ENCODE results near the gene ORAI3. TPM values are rescaled to one million over a fixed set of nuclear protein-coding genes. Genes with fewer than 3 reads are reported as not detected.
A peak's percentile ranks its signal among the peaks of the same experiment; 100 is the strongest.

Gene ORAI3
- polyA plus RNA-seq, 1 of the 3 experiments (the other 2 are of a cell fraction) = 29.0 TPM

GRCh38 chr16:30950516-30951065, 1.7 kb downstream of the ORAI3 start:
- Histone ChIP-seq H3K36me3 (replicated peaks in 1 of 2; ENCODE audit: control insufficient read depth in 1 of 2, insufficient read depth in 2 of 2, low read length in 1 of 2) (peaks cover 0 to 7% of the 10 kb centered on the region in 2 experiments), H3K9ac (no peak overlapping the region), H4K20me1 (ENCODE audit: insufficient read depth) (no peaks in the 10 kb centered on the region), H3K9me3 (no peaks in the 10 kb centered on the region), H3K4me3 (ENCODE audit: low read depth in 2 of 2, low read length in 1 of 2) (peak overlapping the region; percentile 80 to 93), H3K4me2 (peak overlapping the region; percentile 97), H3K79me2 (ENCODE audit: insufficient read depth) (peaks cover 12% of the 10 kb centered on the region), H3K27ac (ENCODE audit: low read depth in 2 of 2, low read length in 1 of 2) (peak overlapping the region in 1 of 2 experiments; percentile 91; a peak in 3 of 4 replicates), H3K27me3 (ENCODE audit: insufficient read depth) (no peaks in the 10 kb centered on the region), H3F3A (replicated peaks; ENCODE audit: insufficient read depth) (peaks cover 55% of the 10 kb centered on the region), H3K9me2 (no peaks in the 10 kb centered on the region), H3K4me1 (ENCODE audit: control insufficient read depth in 1 of 2, insufficient read depth in 2 of 2, low read depth in 1 of 2, low read length in 1 of 2) (peaks cover 0 to 29% of the 10 kb centered on the region in 2 experiments; a peak in 1 of 4 replicates), H2AFZ (ENCODE audit: low read depth) (no peak overlapping the region)
- DNase-seq = no peak
- POLR2A ChIA-PET = interaction anchor here (0.6 to 1.0 kb wide), 2 partner anchors 123 to 145 kb away, joined by 3 read pairs; partner anchors contain the start of gene ZNF668
- TF ChIP-seq EZH2phosphoT487 (IDR thresholded peaks at IDR 0.05; ENCODE audit: borderline replicate concordance, low read depth) (no peak), FOXJ3 (CRISPR knock-in tag; IDR thresholded peaks at IDR 0.05) (no peak), YY1 (IDR thresholded peaks at IDR 0.05; ENCODE audit: low read depth) (no peak), CTCF (IDR thresholded peaks at IDR 0.05) (no peak), RAD21 (IDR thresholded peaks at IDR 0.05; ENCODE audit: low read length) (no peak), TCF12 (IDR thresholded peaks at IDR 0.05) (no peak), TEAD4 (IDR thresholded peaks at IDR 0.05; ENCODE audit: borderline replicate concordance, insufficient read depth) (no peak), NFIC (IDR thresholded peaks at IDR 0.05; ENCODE audit: borderline replicate concordance) (no peak), POLR2AphosphoS5 (IDR thresholded peaks at IDR 0.05; ENCODE audit: low read depth, low read length) (no peak), TAF1 (IDR thresholded peaks at IDR 0.05; ENCODE audit: borderline replicate concordance, low read depth, low read length) (no peak), SMC3 (IDR thresholded peaks at IDR 0.05; ENCODE audit: low read depth, low read length) (no peak)
- 83% methylated on average over 8 of the region's 8 CpGs for WGBS (ENCODE audit: low lambda C conversion rate)
- CTCF ChIA-PET = interaction anchor here (0.9 to 6.4 kb wide), 5 partner anchors 9 to 192 kb away, joined by 3 to 45 read pairs (median 6); no protein-coding TSS in a partner anchor

- Histone ChIP-seq H3K9me2 (no peaks in the 10 kb centered on the region), H3K36me3 (replicated peaks in 1 of 2; ENCODE audit: control insufficient read depth in 1 of 2, insufficient read depth in 2 of 2, low read length in 1 of 2) (peaks cover 0 to 5% of the 10 kb centered on the region in 2 experiments), H3K9me3 (no peaks in the 10 kb centered on the region), H4K20me1 (ENCODE audit: insufficient read depth) (no peaks in the 10 kb centered on the region), H3K79me2 (ENCODE audit: insufficient read depth) (peaks cover 12% of the 10 kb centered on the region), H3K27me3 (ENCODE audit: insufficient read depth) (no peaks in the 10 kb centered on the region), H3K4me1 (ENCODE audit: control insufficient read depth in 1 of 2, insufficient read depth in 2 of 2, low read depth in 1 of 2, low read length in 1 of 2) (peaks cover 0 to 29% of the 10 kb centered on the region in 2 experiments; a peak in 1 of 4 replicates), H2AFZ (ENCODE audit: low read depth) (no peak overlapping the region), H3K27ac (ENCODE audit: low read depth in 2 of 2, low read length in 1 of 2) (no peak overlapping the region), H3K4me2 (no peak overlapping the region), H3K9ac (no peak overlapping the region), H3K4me3 (ENCODE audit: low read depth in 2 of 2, low read length in 1 of 2) (no peak overlapping the region), H3F3A (replicated peaks; ENCODE audit: insufficient read depth) (peaks cover 54% of the 10 kb centered on the region)
- WGBS (ENCODE audit: low lambda C conversion rate) = 56% methylated on average over 1 of the region's 1 CpG
- DNase-seq = no peak
- CTCF ChIA-PET = interaction anchor here (0.6 to 6.4 kb wide), 5 partner anchors 10 to 191 kb away, joined by 3 to 45 read pairs (median 5); no protein-coding TSS in a partner anchor
- POLR2A ChIA-PET = no interaction called here
- TF ChIP-seq SMC3 (IDR thresholded peaks at IDR 0.05; ENCODE audit: low read depth, low read length) (no peak), MAX (IDR thresholded peaks at IDR 0.05; ENCODE audit: low read depth) (no peak), CHD2 (IDR thresholded peaks at IDR 0.05; ENCODE audit: low read length, partially characterized antibody) (no peak), MXI1 (IDR thresholded peaks at IDR 0.05; ENCODE audit: low read depth, low read length) (no peak), EP300 (IDR thresholded peaks at IDR 0.05; ENCODE audit: borderline replicate concordance in 1 of 2, low read depth in 1 of 2, low read length in 1 of 2) (no peak), IRF3 (IDR thresholded peaks at IDR 0.05; ENCODE audit: low read depth, low read length) (no peak)
Measured at GRCh38 chr16:30951193-30951592, 2.3 kb downstream of the ORAI3 start.
